ENCODE measurements around the gene AGBL1.

Gene AGBL1

GRCh38 chr15:86754846-86755245 lies 675.2 kb downstream of the AGBL1 start:
- POLR2A ChIA-PET = no interaction called here
- CTCF ChIA-PET = interaction anchor here (0.7 to 6.8 kb wide), 3 partner anchors 12 to 117 kb away, joined by 3 to 42 read pairs (median 5); no protein-coding TSS in a partner anchor
- no peaks in the 10 kb centered on the region for H3K36me3 ChIP-seq (ENCODE audit: control insufficient read depth in 2 of 2, insufficient read depth in 1 of 2, low read length in 2 of 2)
- H3K27ac ChIP-seq (ENCODE audit: extremely low read depth, low read depth, low read length) = no peak overlapping the region
- H3K4me1 ChIP-seq (ENCODE audit: control insufficient read depth, insufficient read depth, low read length) = no peaks in the 10 kb centered on the region
- H3K4me3 ChIP-seq (ENCODE audit: low read depth, low read length) = no peak overlapping the region
- no peaks in the 10 kb centered on the region for H3K9me3 ChIP-seq (ENCODE audit: control insufficient read depth, insufficient read depth, low read depth, low read length)
- TF ChIP-seq ZNF704 (tag by site-specific recombination; IDR thresholded peaks at IDR 0.05) (no peak), FEZF1 (tag by site-specific recombination; IDR thresholded peaks at IDR 0.05) (no peak), KLF16 (tag by site-specific recombination; IDR thresholded peaks at IDR 0.05) (no peak), ZNF302 (tag by site-specific recombination; IDR thresholded peaks at IDR 0.05; ENCODE audit: low read depth) (no peak), ZNF677 (tag by site-specific recombination; IDR thresholded peaks at IDR 0.05) (no peak), ZEB2 (tag by site-specific recombination; IDR thresholded peaks at IDR 0.05) (no peak), ZFHX2 (tag by site-specific recombination; conservative IDR thresholded peaks at IDR 0.05) (no peak), ZNF423 (tag by site-specific recombination; IDR thresholded peaks at IDR 0.05) (no peak), AEBP2 (tag by site-specific recombination; IDR thresholded peaks at IDR 0.05; ENCODE audit: borderline replicate concordance) (no peak), ZNF623 (tag by site-specific recombination; IDR thresholded peaks at IDR 0.05) (no peak), ZNF555 (tag by site-specific recombination; conservative IDR thresholded peaks at IDR 0.05) (no peak), HOXD13 (CRISPR knock-in tag; IDR thresholded peaks at IDR 0.05; ENCODE audit: borderline replicate concordance) (no peak), ZNF341 (tag by site-specific recombination; IDR thresholded peaks at IDR 0.05; ENCODE audit: low read depth) (no peak), ZNF571 (tag by site-specific recombination; IDR thresholded peaks at IDR 0.05) (no peak)

- POLR2A ChIA-PET = interaction anchor here (0.7 kb wide), 1 partner anchor 14 kb away, joined by 3 read pairs; no protein-coding TSS in a partner anchor
- TF ChIP-seq ZNF571 (tag by site-specific recombination; IDR thresholded peaks at IDR 0.05) (no peak), ZNF677 (tag by site-specific recombination; IDR thresholded peaks at IDR 0.05) (no peak)
- Histone ChIP-seq H3K4me1 (ENCODE audit: control insufficient read depth, insufficient read depth, low read length) (peaks cover 5% of the 10 kb centered on the region; the same call in 1 of the 2 replicates), H3K4me3 (ENCODE audit: low read depth, low read length) (no peak overlapping the region), H3K36me3 (ENCODE audit: control insufficient read depth in 2 of 2, insufficient read depth in 1 of 2, low read length in 2 of 2) (no peaks in the 10 kb centered on the region), H3K9me3 (ENCODE audit: control insufficient read depth, insufficient read depth, low read depth, low read length) (no peaks in the 10 kb centered on the region), H3K27ac (ENCODE audit: extremely low read depth, low read depth, low read length) (no peak overlapping the region)
- CTCF ChIA-PET = interaction anchor here (0.6 to 6.8 kb wide), 7 partner anchors 10 to 1533 kb away, joined by 3 to 42 read pairs (median 3); no protein-coding TSS in a partner anchor
Observed at GRCh38 chr15:86756688-86757087, 677.0 kb downstream of the AGBL1 start.

GRCh38 chr15:86759800-86760523 lies 680.3 kb downstream of the AGBL1 start:
- Histone ChIP-seq H3K27ac (ENCODE audit: extremely low read depth, low read depth, low read length) (no peak overlapping the region), H3K4me3 (ENCODE audit: low read depth, low read length) (no peak overlapping the region), H3K4me1 (ENCODE audit: control insufficient read depth, insufficient read depth, low read length) (peaks cover 5% of the 10 kb centered on the region; the same call in 1 of the 2 replicates), H3K36me3 (ENCODE audit: control insufficient read depth in 2 of 2, insufficient read depth in 1 of 2, low read length in 2 of 2) (no peaks in the 10 kb centered on the region), H3K9me3 (ENCODE audit: control insufficient read depth, insufficient read depth, low read depth, low read length) (no peaks in the 10 kb centered on the region)
- ChIA-PET POLR2A (no interaction called here), CTCF (interaction anchor here (1.3 kb wide), 1 partner anchor 16 kb away, joined by 7 read pairs; no protein-coding TSS in a partner anchor)
- no peak for TF ChIP-seq ZNF544 (tag by site-specific recombination; IDR thresholded peaks at IDR 0.05)
- no peak for TF ChIP-seq ZNF501 (tag by site-specific recombination; IDR thresholded peaks at IDR 0.05)
- TF ChIP-seq KLF9 (tag by site-specific recombination; IDR thresholded peaks at IDR 0.05; ENCODE audit: low read depth) = no peak
- no peak for TF ChIP-seq EGR2 (tag by site-specific recombination; IDR thresholded peaks at IDR 0.05; ENCODE audit: low read depth)
- no peak for TF ChIP-seq SALL2 (tag by site-specific recombination; IDR thresholded peaks at IDR 0.05; ENCODE audit: borderline replicate concordance)
- no peak for TF ChIP-seq ZNF302 (tag by site-specific recombination; IDR thresholded peaks at IDR 0.05; ENCODE audit: low read depth)
- TF ChIP-seq ZNF335 (tag by site-specific recombination; conservative IDR thresholded peaks at IDR 0.05) = no peak
- TF ChIP-seq ZBTB8A (tag by site-specific recombination; IDR thresholded peaks at IDR 0.05) = no peak
- TF ChIP-seq ZNF2 (tag by site-specific recombination; IDR thresholded peaks at IDR 0.05) = no peak
- TF ChIP-seq ZNF658 (tag by site-specific recombination; IDR thresholded peaks at IDR 0.05) = no peak
- no peak for TF ChIP-seq RBAK (tag by site-specific recombination; IDR thresholded peaks at IDR 0.05)
- no peak for TF ChIP-seq ZNF423 (tag by site-specific recombination; IDR thresholded peaks at IDR 0.05)
- TF ChIP-seq ZNF18 (tag by site-specific recombination; IDR thresholded peaks at IDR 0.05) = no peak
- no peak for TF ChIP-seq ZNF26 (tag by site-specific recombination; IDR thresholded peaks at IDR 0.05)
